OCI-LY3 (cell line): Measurements from ENCODE around the gene PRSS27.
"Not testable (repeated sequence)": the region's sequence is repeated elsewhere in the genome, so short reads cannot be mapped to it uniquely, and the experiment has no call there.

ENCODE experiments used
- CTCF ChIP-seq: fragments of 200-600, 300-600 bp; sonication (generic); IDR thresholded peaks from 2 replicates; pipeline ENCODE4 v1.5.1; 2014; ENCODE audit warnings: antibody characterized with exemption, low read length, low read depth
- EZH2phosphoT487 ChIP-seq: fragments of 200-600 bp; shearing (Covaris generic); IDR thresholded peaks from 2 replicates; pipeline ENCODE4 v1.6.1; 2018; ENCODE audit warnings: antibody characterized with exemption, mixed run types, low read depth

- not testable (repeated sequence) for TF ChIP-seq CTCF, EZH2phosphoT487
Observed at GRCh38 chr16:2666671-2667070, 53.4 kb downstream of the PRSS27 start.
